Measurements from ENCODE around the gene FCMR. TPM values are rescaled to one million over a fixed set of nuclear protein-coding genes. Genes with fewer than 3 reads are reported as not detected.

The FCMR gene
- total RNA-seq, 3 donors from 2014 or later: 1.6 to 5.6 (median 4.6) TPM

GRCh38 chr1:206965781-206966180 is 44.0 kb upstream of the FCMR start:
- intact Hi-C loops (cut with DNase I, micrococcal nuclease): no loop called here
- no peak for ATAC-seq
- H3K9me3 ChIP-seq: no peaks in the 10 kb centered on the region
- peaks cover 50% of the 10 kb centered on the region for H3K4me1 ChIP-seq (ENCODE audit: low read depth)
- no peak for TF ChIP-seq CTCF (IDR thresholded peaks at IDR 0.05)
- DNase-seq: no peak
- H3K36me3 ChIP-seq (ENCODE audit: low read depth): no peaks in the 10 kb centered on the region
- H3K4me3 ChIP-seq: no peak overlapping the region

- intact Hi-C loops (cut with DNase I, micrococcal nuclease): no loop called here
- no peak for TF ChIP-seq CTCF (IDR thresholded peaks at IDR 0.05)
- Histone ChIP-seq H3K36me3 (ENCODE audit: low read depth) (no peaks in the 10 kb centered on the region), H3K4me1 (ENCODE audit: low read depth) (peaks cover 32% of the 10 kb centered on the region), H3K4me3 (no peak overlapping the region), H3K9me3 (no peaks in the 10 kb centered on the region)
- DNase-seq (peak in 1 of 3 donors; percentile 65), ATAC-seq (peak; percentile 87)
Measured at GRCh38 chr1:206963740-206964139, 42.0 kb upstream of the FCMR start.

GRCh38 chr1:206963119-206963712 is 41.5 kb upstream of the FCMR start:
- peaks cover 27% of the 10 kb centered on the region for H3K4me1 ChIP-seq (ENCODE audit: low read depth)
- DNase-seq (peak in 1 of 3 donors; percentile 45), ATAC-seq (peak; percentile 64)
- intact Hi-C loops (cut with DNase I, micrococcal nuclease): no loop called here
- no peak for TF ChIP-seq CTCF (IDR thresholded peaks at IDR 0.05)
- H3K9me3 ChIP-seq: no peaks in the 10 kb centered on the region
- no peak overlapping the region for H3K4me3 ChIP-seq
- no peaks in the 10 kb centered on the region for H3K36me3 ChIP-seq (ENCODE audit: low read depth)

- no peak for ATAC-seq
- H3K4me3 ChIP-seq: no peak overlapping the region
- no peak for DNase-seq
Measured at GRCh38 chr1:206962272-206962671, 40.5 kb upstream of the FCMR start.

GRCh38 chr1:206961668-206962067 is 39.9 kb upstream of the FCMR start:
- Histone ChIP-seq H3K9me3 (no peaks in the 10 kb centered on the region), H3K4me1 (ENCODE audit: low read depth) (peaks cover 16% of the 10 kb centered on the region), H3K4me3 (no peak overlapping the region), H3K36me3 (ENCODE audit: low read depth) (no peaks in the 10 kb centered on the region)
- ATAC-seq (no peak), DNase-seq (no peak)
- intact Hi-C loops (cut with DNase I, micrococcal nuclease): no loop called here
- TF ChIP-seq CTCF (IDR thresholded peaks at IDR 0.05): no peak

More at GRCh38 chr1:206962272-206962671, 40.5 kb upstream of the FCMR start:
- Histone ChIP-seq H3K36me3 (ENCODE audit: low read depth) (no peaks in the 10 kb centered on the region), H3K9me3 (no peaks in the 10 kb centered on the region), H3K4me1 (ENCODE audit: low read depth) (peaks cover 22% of the 10 kb centered on the region)
- no peak for TF ChIP-seq CTCF (IDR thresholded peaks at IDR 0.05)
- intact Hi-C loops (cut with DNase I, micrococcal nuclease): no loop called here

All from mucosa of descending colon (tissue), 3 donors.